GM23248 (cell line): Measurements from ENCODE around the gene MYOD1.

Experiments
- EZH2 ChIP-seq: fragments of 200-600 bp; sonication (generic); IDR thresholded peaks from 2 replicates; pipeline ENCODE4 v1.6.1; 2018; ENCODE audit warnings: antibody characterized with exemption, mild to moderate bottlenecking; ENCODE audit not compliant: insufficient read depth, poor library complexity, severe bottlenecking
- EZH2phosphoT487 ChIP-seq: fragments of 200-600 bp; sonication (generic); IDR thresholded peaks from 2 replicates; pipeline ENCODE4 v1.6.1; 2018; ENCODE audit warnings: antibody characterized with exemption, moderate library complexity, mild to moderate bottlenecking, low read depth; ENCODE audit not compliant: insufficient read depth

DNA sequence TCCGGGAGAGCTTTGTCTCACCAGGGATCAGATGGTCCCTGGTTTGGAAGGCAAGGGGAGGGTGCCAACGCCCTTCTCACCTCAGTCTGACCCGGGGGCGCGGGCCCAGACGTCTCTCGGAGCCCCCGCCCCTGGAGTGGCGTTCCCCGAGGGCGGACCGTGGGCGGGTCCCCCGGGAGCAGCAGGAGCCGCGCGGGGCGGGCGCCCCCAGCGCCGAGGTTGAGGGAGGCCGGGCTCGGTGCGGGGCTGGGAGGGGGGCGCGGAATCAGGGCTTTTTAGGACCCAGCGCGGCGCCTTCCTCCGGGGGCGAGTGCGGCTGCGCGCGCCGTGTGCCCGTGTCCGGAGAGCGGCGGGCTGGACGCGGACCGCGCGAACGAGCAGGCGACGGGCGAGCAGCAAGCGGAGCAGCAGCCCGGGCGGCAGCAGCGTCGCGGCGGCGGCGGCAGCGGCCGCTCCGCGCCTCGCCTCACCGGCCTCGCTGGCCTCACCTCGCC, 15.1 kb downstream of the MYOD1 start, which contains the start of gene KCNC1:
- no peak for TF ChIP-seq EZH2
- no peak for TF ChIP-seq EZH2phosphoT487
